Vagina (tissue), 2 donors: ENCODE measurements around the gene SLC35E3.

Experiments used
- POLR2A ChIP-seq, 2 donors: fragments of 450-650 bp; IDR thresholded peaks; one replicate each; pipeline ENCODE4 v1.6.1; 2017; ENCODE audit warnings: antibody characterized with exemption in 2 of 2, mild to moderate bottlenecking in 2 of 2, moderate library complexity in 2 of 2
- POLR2AphosphoS5 ChIP-seq, 2 donors: sonication (generic); formaldehyde crosslinking; IDR thresholded peaks; one replicate each; pipeline ENCODE4 v1.9.0; 2017; ENCODE audit warnings: antibody characterized with exemption in 2 of 2, mild to moderate bottlenecking in 2 of 2, low read depth in 1 of 2; ENCODE audit not compliant: insufficient read depth in 1 of 2
- TF ChIP-seq, protein P1 (sequence below), 3 experiments: fragments of 450-650 bp in 2 of 3; fragments of 200-600 bp in 1 of 3; sonication (generic) in 1 of 3; IDR thresholded peaks; one replicate each; pipeline ENCODE4 v1.5.1; 2017 to 2019; ENCODE audit warnings: antibody characterized with exemption in 3 of 3, mild to moderate bottlenecking in 2 of 3, moderate library complexity in 2 of 3

DNA sequence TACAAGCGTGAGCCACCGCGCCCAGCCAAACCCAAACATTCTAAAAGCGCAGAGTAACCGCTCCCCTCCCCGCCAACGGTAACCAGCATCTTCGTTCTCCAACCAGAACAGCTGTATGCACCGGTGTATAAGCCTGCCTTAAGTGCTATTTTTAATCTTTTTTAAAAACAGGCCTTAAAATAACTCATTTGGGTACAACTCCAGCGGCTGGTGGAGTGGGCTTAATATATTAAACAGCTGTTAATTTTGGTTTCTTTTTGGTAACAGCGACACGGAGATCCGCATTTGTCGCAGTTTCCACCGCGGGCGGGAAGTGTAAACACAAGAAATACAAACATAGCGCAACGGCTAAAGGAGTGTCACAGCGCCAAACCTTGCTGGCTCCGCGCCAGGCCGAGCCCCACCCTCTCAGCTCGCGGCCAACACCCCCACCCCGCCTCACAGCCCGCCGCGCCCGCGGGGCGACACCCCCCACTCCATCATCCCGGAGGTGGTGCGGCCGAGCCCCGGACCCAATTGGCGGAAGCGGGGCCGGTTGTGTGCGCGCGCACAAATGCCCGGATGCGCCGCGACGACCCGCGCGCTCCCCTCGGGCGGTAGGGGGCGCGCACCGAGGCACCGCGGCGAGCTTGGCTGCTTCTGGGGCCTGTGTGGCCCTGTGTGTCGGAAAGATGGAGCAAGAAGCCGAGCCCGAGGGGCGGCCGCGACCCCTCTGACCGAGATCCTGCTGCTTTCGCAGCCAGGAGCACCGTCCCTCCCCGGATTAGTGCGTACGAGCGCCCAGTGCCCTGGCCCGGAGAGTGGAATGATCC is 61.8 kb downstream of the SLC35E3 start, which contains the start of gene MDM2:
- TF ChIP-seq, protein P1, sequence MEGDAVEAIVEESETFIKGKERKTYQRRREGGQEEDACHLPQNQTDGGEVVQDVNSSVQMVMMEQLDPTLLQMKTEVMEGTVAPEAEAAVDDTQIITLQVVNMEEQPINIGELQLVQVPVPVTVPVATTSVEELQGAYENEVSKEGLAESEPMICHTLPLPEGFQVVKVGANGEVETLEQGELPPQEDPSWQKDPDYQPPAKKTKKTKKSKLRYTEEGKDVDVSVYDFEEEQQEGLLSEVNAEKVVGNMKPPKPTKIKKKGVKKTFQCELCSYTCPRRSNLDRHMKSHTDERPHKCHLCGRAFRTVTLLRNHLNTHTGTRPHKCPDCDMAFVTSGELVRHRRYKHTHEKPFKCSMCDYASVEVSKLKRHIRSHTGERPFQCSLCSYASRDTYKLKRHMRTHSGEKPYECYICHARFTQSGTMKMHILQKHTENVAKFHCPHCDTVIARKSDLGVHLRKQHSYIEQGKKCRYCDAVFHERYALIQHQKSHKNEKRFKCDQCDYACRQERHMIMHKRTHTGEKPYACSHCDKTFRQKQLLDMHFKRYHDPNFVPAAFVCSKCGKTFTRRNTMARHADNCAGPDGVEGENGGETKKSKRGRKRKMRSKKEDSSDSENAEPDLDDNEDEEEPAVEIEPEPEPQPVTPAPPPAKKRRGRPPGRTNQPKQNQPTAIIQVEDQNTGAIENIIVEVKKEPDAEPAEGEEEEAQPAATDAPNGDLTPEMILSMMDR (IDR thresholded peaks at IDR 0.05), result peak in 2 of 3 experiments; percentile 82 to 85
- TF ChIP-seq POLR2AphosphoS5 (IDR thresholded peaks at IDR 0.05; ENCODE audit: insufficient read depth in 1 of 2, low read depth in 1 of 2) (peak; percentile 58 to 95), POLR2A (IDR thresholded peaks at IDR 0.05) (peak in 1 of 2 donors; percentile 89)
